ENCODE results near the gene SOS2. TPM values are rescaled to one million over a fixed set of nuclear protein-coding genes. Genes with fewer than 3 reads are reported as not detected.
"Not testable (repeated sequence)": the region's sequence is repeated elsewhere in the genome, so short reads cannot be mapped to it uniquely, and the experiment has no call there.

The SOS2 gene
- total RNA-seq, 1 experiment from 2014 or later = 20.3 TPM

DNA sequence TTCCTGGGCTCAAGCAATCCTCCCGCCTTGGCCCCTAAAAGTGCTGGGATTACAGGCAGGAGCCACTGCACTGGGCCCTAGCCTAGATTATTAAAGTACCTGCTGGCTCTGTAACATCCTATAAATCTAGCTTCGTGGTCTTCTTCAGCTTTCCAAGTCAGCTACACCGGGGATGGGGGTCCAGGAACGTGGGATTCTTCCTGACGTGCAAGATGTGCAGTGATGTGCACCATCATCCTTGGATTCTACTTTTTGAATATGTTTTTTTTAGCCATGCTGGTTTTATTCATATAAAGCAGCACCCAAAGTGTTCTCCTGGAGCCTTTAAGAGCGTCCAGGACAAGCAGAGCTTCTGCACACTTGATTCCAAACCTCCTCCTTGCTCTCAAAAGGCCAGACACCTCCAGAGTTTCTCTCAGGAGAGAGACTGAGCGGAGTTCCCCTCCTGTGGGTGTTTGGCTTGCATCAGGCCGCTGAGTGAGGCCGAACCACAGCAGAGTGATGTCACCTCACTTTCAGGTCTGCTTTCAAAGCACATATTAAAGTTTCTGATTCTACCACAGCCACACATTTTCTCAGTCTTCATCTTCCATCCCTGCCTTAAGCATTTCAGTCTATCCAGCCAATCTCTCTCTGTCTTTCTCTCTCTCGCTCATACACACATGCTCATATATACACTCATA lies 148.5 kb downstream of the SOS2 start:
- Histone ChIP-seq H3K27me3 (replicated peaks; ENCODE audit: insufficient read depth, low read depth, low read length, poor library complexity) (no peaks in the 10 kb centered on the region), H3K36me3 (ENCODE audit: insufficient read depth, low read length, poor library complexity, severe bottlenecking) (no peaks in the 10 kb centered on the region), H3K4me1 (ENCODE audit: insufficient read depth, low read length, poor library complexity, severe bottlenecking) (no peaks in the 10 kb centered on the region), H3K27ac (ENCODE audit: low read depth, low read length, poor library complexity, severe bottlenecking) (no peak overlapping the region), H3K4me3 (ENCODE audit: low read depth, low read length, poor library complexity, severe bottlenecking) (no peak overlapping the region), H3K9me3 (ENCODE audit: low read depth, low read length, poor library complexity, severe bottlenecking) (no peaks in the 10 kb centered on the region)
- CTCF ChIA-PET = no interaction called here
- TF ChIP-seq, protein P1, sequence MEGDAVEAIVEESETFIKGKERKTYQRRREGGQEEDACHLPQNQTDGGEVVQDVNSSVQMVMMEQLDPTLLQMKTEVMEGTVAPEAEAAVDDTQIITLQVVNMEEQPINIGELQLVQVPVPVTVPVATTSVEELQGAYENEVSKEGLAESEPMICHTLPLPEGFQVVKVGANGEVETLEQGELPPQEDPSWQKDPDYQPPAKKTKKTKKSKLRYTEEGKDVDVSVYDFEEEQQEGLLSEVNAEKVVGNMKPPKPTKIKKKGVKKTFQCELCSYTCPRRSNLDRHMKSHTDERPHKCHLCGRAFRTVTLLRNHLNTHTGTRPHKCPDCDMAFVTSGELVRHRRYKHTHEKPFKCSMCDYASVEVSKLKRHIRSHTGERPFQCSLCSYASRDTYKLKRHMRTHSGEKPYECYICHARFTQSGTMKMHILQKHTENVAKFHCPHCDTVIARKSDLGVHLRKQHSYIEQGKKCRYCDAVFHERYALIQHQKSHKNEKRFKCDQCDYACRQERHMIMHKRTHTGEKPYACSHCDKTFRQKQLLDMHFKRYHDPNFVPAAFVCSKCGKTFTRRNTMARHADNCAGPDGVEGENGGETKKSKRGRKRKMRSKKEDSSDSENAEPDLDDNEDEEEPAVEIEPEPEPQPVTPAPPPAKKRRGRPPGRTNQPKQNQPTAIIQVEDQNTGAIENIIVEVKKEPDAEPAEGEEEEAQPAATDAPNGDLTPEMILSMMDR (conservative IDR thresholded peaks at IDR 0.05; ENCODE audit: low read depth, low read length) = no peak
- no peak for TF ChIP-seq EZH2 (IDR thresholded peaks at IDR 0.05; ENCODE audit: borderline replicate concordance, low read depth, low read length, poor library complexity, severe bottlenecking)
- POLR2A ChIA-PET (ENCODE audit: low non-redundant PET) = interaction anchor here (0.8 kb wide), 1 partner anchor 231 kb away, joined by 3 read pairs; no protein-coding TSS in a partner anchor
- BruUV-seq (replicated peaks) = no TSS peak
- DNase-seq (ENCODE audit: low spot score) = no peak
- intact Hi-C loops (cut with micrococcal nuclease; ENCODE audit: unreplicated experiment) = no loop called here

- ChIA-PET POLR2A (ENCODE audit: low non-redundant PET) (interaction anchor here (0.6 kb wide), 1 partner anchor 230 kb away, joined by 3 read pairs; the partner anchor contains the start of gene NEMF), CTCF (no interaction called here)
- DNase-seq (ENCODE audit: low spot score) = no peak
- TF ChIP-seq EZH2 (IDR thresholded peaks at IDR 0.05; ENCODE audit: borderline replicate concordance, low read depth, low read length, poor library complexity, severe bottlenecking) = no peak
- TF ChIP-seq, protein P1 (conservative IDR thresholded peaks at IDR 0.05; ENCODE audit: low read depth, low read length) = no peak
- Histone ChIP-seq H3K27ac (ENCODE audit: low read depth, low read length, poor library complexity, severe bottlenecking) (no peak overlapping the region), H3K27me3 (replicated peaks; ENCODE audit: insufficient read depth, low read depth, low read length, poor library complexity) (no peaks in the 10 kb centered on the region), H3K4me3 (ENCODE audit: low read depth, low read length, poor library complexity, severe bottlenecking) (no peak overlapping the region), H3K4me1 (ENCODE audit: insufficient read depth, low read length, poor library complexity, severe bottlenecking) (no peaks in the 10 kb centered on the region), H3K9me3 (ENCODE audit: low read depth, low read length, poor library complexity, severe bottlenecking) (no peaks in the 10 kb centered on the region), H3K36me3 (ENCODE audit: insufficient read depth, low read length, poor library complexity, severe bottlenecking) (no peaks in the 10 kb centered on the region)
- no TSS peak for BruUV-seq (replicated peaks)
- intact Hi-C loops (cut with micrococcal nuclease; ENCODE audit: unreplicated experiment) = no loop called here
Observed at GRCh38 chr14:50082308-50082742, 149.1 kb downstream of the SOS2 start.

DNA sequence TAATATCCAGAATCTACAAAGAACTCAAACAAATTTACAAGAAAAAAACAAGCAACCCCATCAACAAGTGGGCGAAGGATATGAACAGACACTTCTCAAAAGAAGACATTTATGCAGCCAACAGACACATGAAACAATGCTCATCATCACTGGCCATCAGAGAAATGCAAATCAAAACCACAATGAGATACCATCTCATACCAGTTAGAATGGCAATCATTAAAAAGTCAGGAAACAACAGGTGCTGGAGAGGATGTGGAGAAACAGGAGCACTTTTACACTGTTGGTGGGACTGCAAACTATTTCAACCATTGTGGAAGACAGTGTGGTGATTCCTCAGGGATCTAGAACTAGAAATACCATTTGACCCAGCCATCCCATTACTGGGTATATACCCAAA lies 152.3 kb downstream of the SOS2 start:
- H3K4me1 ChIP-seq (ENCODE audit: insufficient read depth, low read length, poor library complexity, severe bottlenecking); H3K36me3 ChIP-seq (ENCODE audit: insufficient read depth, low read length, poor library complexity, severe bottlenecking); CTCF ChIA-PET; intact Hi-C loops (cut with micrococcal nuclease; ENCODE audit: unreplicated experiment); H3K27me3 ChIP-seq (replicated peaks; ENCODE audit: insufficient read depth, low read depth, low read length, poor library complexity); DNase-seq (ENCODE audit: low spot score); POLR2A ChIA-PET (ENCODE audit: low non-redundant PET); BruUV-seq (replicated peaks); H3K9me3 ChIP-seq (ENCODE audit: low read depth, low read length, poor library complexity, severe bottlenecking); H3K4me3 ChIP-seq (ENCODE audit: low read depth, low read length, poor library complexity, severe bottlenecking); H3K27ac ChIP-seq (ENCODE audit: low read depth, low read length, poor library complexity, severe bottlenecking): not testable (repeated sequence)

DNA sequence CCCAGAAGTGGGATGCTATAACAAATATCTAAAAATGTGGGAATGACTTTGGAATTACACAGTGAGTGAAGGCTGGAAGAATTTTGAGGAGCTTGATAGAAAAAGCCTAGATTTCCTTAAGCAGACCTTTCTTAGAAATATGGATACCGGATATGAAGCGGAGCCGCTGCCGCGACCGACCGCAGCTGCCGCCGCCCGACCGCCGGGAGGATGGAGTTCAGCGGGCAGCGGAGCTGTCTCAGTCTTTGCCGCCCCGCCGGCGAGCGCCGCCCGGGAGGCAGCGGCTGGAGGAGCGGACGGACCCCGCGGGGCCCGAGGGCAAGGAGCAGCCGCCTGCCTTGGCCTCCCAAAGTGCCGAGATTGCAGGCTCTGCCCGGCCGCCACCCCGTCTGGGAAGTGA lies 157.7 kb downstream of the SOS2 start:
- POLR2A ChIA-PET (ENCODE audit: low non-redundant PET); DNase-seq (ENCODE audit: low spot score); H3K27me3 ChIP-seq (replicated peaks; ENCODE audit: insufficient read depth, low read depth, low read length, poor library complexity); H3K9me3 ChIP-seq (ENCODE audit: low read depth, low read length, poor library complexity, severe bottlenecking); BruUV-seq (replicated peaks); H3K36me3 ChIP-seq (ENCODE audit: insufficient read depth, low read length, poor library complexity, severe bottlenecking); H3K4me3 ChIP-seq (ENCODE audit: low read depth, low read length, poor library complexity, severe bottlenecking); H3K27ac ChIP-seq (ENCODE audit: low read depth, low read length, poor library complexity, severe bottlenecking); H3K4me1 ChIP-seq (ENCODE audit: insufficient read depth, low read length, poor library complexity, severe bottlenecking); CTCF ChIA-PET; intact Hi-C loops (cut with micrococcal nuclease; ENCODE audit: unreplicated experiment): not testable (repeated sequence)

Data from A673 (cell line).